Stimulated activated CD4-positive, alpha-beta T cell treated with anti-CD3 and anti-CD28 coated beads, TNF-alpha, amount 100 ng/mL, for 1 hour (primary cell): ENCODE data around the gene REEP6.
A peak's percentile ranks its signal among the peaks of the same experiment; 100 is the strongest.
"Not testable (repeated sequence)": the region's sequence is repeated elsewhere in the genome, so short reads cannot be mapped to it uniquely, and the experiment has no call there.

Experiments used
- DNase-seq, 3 donors: peaks; one replicate each; pipeline ENCODE4 v3.0.0-alpha.2; 2020; ENCODE audit warnings: low read depth in 3 of 3, low spot score in 1 of 3

REEP6 gene

DNA sequence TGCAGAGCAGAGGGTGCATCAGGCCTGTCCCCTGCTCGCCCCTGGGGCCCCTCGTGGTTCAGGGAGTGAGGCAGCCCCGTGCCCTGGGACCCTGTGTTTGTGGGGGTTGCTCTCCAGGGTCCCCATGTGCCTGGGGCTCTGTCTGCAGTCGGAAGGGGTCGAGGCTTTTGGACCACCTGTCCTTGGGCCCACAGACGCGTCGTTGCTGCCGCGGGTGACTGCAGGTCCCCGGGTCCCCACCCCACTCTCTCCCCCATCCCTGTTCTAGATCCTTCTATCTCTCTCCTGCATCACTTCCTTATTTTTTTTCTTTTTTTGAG, 2.7 kb upstream of the REEP6 start:
- DNase-seq = no peak

DNA sequence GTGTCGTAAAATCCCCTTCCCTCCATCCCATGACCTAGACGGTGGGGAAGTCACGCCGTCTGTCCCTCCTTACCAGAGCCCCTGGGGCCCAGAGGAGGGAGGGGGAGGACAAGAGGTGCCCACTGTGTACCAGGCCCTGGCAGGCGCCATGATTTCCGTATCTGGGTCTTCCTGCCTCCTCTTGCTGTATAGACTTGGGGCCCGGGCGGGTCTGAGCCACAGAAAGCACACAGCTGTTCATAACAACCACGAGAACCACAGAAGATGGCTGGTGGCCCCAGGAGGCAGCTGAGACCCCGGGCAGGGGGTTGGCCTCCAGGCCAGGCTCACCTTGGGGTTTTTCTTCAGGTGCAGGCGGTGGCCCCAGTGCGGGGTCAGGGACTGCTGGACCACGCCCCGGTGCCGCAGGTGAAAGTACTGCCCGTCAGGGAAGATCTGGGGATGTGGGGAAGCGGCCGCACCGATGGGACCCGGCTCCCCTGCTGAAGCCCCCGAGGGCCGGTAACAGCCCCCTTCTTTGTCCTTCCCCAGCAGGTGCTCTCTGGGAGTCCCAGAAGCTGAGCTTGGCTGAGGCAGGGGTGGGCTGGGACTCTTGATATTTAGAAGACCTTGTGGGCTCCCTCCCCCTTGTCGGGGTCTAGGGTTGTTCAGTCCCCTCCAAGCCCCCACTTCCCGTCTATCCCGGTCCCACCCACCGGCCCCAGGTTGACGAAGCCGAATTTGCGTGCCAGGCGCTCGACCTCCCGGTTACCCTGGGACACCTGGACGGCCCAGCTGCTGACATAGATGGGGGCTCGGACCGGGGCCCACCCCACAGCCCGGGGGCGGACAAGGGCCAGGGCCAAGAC, 1.3 kb upstream of the REEP6 start:
- DNase-seq = no peak

DNA sequence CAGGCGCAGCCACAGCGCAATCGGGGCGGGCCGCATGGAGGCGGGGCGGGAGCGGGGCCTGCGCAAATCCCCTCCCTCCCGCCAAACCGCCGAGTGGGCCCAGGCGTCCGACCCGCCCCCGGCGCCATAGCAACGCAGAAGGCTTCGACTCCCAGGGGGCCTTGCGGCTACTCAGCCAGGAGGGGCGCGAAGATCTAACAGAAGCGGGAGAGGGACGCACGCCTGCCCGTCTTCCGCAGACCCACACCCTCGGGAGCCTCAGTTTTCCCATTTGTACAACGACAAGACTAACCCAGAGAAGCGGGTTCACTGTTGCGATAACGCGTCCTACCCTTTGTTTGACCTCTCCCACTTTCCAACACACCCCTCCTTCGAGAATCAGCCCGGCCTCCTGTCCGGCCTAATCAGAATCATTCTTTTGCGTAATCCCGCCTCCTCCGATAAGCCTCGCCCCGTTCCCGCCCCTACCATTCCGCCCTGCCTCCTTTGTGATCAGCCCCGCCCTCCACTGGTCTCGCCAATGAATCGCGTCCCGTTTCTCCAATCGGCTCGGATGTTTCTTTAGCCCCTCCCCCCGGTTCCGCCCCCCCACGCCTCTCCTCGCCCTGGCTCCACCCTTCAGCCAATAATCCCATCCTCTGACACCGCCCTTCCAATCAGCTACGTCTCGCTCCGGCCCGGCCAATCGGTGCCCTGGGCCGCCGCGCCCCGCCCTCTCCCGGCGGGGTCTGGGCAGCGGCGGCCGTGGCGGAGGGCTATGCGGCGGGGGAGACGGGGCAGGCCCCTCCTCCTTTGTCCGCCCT, 469 bp upstream of the REEP6 start, which contains the start of gene PCSK4:
Gene PCSK4 (minus strand): TSS at position 40 of the 803 bp plus-strand sequence. CDS start 4 bp downstream, at position 36.
- peak; percentile 96 to 98 (median 97) for DNase-seq

GRCh38 chr19:1491849-1492170, 829 bp downstream of the REEP6 start:
- no peak for DNase-seq

- DNase-seq = no peak
These were observed 1.6 kb downstream of the REEP6 start for GRCh38 chr19:1492474-1493006.

- DNase-seq = no peak
These were observed 3.3 kb downstream of the REEP6 start for GRCh38 chr19:1494115-1494815.

DNA sequence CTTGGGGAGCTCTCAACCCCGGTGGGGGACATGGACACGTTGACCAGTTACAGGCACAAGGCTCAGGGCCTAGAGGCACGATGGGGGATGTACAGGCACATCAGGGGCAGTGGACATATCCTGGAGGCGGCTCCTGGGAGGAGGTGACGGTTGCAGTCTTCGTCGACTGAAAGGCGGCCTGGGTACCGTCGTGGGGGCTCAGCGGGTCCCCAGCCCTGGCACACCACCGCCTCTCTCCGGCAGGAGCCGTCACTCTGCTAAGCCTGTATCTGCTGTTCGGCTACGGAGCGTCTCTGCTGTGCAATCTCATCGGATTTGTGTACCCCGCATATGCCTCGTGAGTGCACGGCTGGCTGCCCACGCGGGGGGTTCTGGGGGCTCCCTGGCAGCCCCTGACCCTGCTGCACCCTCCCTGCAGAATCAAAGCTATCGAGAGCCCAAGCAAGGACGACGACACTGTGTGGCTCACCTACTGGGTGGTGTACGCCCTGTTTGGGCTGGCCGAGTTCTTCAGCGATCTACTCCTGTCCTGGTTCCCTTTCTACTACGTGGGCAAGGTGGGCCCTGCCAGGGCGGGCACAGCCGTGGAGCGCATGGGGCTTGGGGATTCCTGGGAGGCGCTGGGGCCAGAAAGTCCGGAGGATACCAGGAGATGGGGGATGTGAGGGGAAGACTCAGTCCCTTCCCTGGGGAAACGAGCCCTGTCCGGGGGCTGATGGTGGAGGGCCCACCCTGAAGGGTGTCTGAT, 4.2 kb downstream of the REEP6 start:
- DNase-seq = no peak

DNA sequence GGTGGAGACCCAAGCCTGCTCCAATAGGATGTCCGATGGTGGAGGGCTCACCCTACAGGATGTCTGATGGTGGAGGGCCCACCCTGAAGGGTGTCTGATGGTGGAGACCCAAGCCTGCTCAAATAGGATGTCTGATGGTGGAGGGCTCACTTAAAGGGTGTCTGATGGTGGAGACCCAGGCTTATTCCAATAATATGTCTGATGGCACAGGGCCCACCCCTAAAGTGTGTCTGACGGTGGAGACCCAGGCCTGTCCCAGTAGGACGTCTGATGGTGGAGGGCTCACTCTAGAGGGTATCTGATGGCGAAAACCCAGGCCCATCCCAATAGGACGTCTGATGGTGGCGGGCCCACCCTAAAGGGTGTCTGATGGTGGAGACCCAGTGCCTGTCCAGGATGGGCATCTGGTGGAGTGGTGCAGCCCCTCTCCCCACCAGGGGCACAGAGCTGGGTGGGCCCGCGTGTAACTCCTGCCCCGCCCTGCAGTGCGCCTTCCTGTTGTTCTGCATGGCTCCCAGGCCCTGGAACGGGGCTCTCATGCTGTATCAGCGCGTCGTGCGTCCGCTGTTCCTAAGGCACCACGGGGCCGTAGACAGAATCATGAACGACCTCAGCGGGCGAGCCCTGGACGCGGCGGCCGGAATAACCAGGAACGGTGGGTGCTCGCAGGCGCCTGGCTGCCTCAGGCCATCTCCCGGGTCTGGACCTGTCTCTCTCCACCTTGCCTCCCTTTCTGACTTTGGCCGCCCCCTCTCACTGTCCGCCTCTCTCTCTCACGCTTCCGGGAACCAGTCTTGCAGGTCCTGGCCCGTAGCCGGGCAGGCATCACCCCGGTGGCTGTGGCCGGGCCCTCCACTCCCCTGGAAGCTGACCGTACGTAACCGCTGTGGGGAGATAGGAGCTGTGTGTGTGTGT, 5.1 kb downstream of the REEP6 start:
- no peak for DNase-seq

GRCh38 chr19:1496714-1497577, 6.0 kb downstream of the REEP6 start:
- DNase-seq = no peak

DNA sequence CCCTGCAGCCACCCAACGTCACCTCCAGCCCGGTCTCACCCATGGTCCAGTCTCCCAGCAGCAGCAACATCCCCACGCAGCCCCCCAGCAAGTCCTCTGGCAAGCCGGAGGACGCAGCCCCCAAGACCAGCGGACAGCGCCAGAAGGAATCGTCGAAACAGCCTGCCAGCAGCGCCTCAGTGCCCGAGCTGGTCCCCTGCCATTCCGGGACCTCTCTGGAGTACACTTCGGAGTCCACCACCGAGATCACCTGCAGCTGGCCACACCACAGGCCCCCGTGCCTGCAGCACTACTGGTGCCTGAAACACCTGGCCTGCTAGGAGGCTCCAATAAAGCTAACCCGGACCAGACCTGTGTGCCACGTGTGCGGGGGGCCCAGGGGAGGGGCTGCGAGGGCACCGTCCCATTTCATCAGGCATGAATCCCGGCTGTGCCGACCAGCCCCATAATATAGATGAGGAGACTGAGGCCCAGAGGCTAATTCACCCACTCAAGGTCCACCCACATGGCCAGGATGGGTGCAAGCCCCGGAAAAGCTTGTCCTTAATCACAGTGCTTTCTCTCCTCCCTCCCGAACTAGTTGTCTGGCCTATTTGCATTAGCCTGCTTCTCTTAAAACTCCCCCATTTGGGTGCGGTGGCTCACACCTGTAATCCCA, 6.7 kb downstream of the REEP6 start:
- DNase-seq = no peak

GRCh38 chr19:1499231-1499630, 8.2 kb downstream of the REEP6 start:
- DNase-seq = not testable (repeated sequence)

DNA sequence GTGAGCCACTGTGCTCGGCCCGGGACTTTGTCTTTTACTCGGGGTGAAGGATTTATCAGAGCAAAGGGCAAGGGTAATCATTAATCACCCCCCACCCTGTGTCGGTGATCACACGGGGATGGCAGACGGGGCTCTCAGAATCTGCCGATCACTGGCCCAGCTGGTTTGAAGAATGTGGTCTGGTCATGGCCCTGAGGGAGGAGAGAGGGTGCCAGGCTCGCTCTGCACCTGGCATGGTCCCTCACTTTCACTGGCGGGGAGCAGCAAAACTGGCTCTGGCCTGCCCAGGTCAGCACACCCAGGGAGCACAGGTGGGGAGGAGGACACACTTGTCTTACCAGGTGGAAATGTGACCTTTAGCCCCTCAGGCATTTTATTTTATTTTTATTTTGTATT, 10.2 kb downstream of the REEP6 start:
- no peak for DNase-seq

- no peak for DNase-seq
These were observed 11.6 kb downstream of the REEP6 start for GRCh38 chr19:1502433-1503088.

DNA sequence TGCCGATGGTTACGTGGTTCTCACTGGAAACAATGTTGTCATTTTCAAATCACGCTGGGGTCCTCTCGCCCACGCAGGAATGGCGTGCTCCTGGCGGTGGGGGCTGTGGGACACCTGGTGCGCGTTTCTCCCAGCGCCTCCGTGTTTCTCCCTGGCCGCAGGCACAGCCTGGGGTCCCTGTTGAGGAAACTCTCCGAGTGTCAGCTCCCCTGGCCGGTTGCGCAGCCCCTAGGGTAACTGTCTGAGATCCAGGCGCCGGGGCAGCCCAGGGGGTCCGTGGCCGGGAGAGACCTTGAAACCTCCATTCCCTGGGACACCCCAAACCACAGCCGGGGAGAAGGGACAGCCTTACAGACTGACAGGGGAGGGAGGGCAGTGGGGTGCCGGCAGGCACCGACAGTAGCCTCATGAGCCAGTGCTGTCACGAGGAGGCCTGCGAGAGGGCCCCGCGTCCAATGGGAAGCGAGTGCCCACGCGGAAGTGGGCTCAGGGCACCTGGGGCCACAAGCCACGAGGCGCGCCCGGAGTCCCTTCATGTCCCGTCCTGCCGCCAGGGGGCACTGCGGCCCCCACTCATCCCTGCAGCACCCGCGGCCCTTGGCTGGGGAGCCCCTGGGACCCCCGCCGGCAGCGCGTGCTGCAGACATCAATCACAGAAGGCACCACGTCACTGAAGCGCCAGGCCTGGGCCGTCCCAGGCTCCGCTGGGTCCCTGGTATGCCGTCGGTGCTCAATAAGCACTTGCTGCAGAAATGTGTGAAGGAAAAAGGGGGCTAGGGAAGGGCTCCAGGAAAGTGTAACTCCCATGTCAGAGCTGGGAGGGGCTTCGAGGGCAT, 12.3 kb downstream of the REEP6 start:
- peak in 2 of 3 donors; percentile 33 to 59 for DNase-seq

- DNase-seq = no peak
These were observed 13.2 kb downstream of the REEP6 start for GRCh38 chr19:1503925-1504773.

DNA sequence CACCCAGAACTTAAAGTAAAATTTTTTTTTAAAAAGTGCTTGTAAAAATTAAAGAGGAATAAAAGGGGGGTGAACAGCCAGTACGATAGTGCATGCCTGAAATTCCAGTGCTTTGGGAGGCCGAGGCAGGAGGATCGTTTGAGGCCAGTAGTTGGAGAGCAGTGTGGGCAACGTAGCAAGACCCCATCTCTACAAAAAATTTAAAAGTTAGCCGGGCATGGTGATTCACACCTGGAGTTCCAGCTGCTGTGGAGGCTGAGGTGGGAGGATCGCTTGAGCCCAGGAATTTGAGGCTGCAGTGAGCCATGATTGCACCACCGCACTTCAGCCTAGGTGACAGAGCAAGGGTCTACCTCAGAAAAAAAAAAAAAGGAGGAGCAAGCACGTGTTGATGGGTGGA, 14.0 kb downstream of the REEP6 start:
- no peak for DNase-seq
